B cell (primary cell): Measurements from ENCODE around the gene FEZ2. TPM values are rescaled to one million over a fixed set of nuclear protein-coding genes. Genes with fewer than 3 reads are reported as not detected.

Source experiments
- ATAC-seq: fragments of 200-7000 bp; cut with Tn5 transposase; one replicate; pipeline ENCODE4 v1.10.0; 2021; ENCODE audit warnings: low read depth, mild to moderate bottlenecking, moderate number of reproducible peaks, moderate library complexity
- CTCF ChIA-PET: fragments of 350-600 bp; sonication (Branson Sonifier 250); formaldehyde crosslinking; loops from one replicate; lab custom pipeline; 2021; ENCODE audit warnings: antibody characterized with exemption, inconsistent platforms; lab: Charles Lee
- POLR2A ChIA-PET: fragments of 350-600 bp; sonication (Branson Sonifier 250); formaldehyde crosslinking; loops from one replicate; lab custom pipeline; 2021; ENCODE audit warnings: antibody characterized with exemption; lab: Charles Lee
- DNase-seq: peaks from one replicate; pipeline ENCODE4 v3.0.0; 2013
- H2AFZ ChIP-seq: 2 replicates; pipeline ENCODE4 v1.6.1; 2012; ENCODE audit warnings: mild to moderate bottlenecking, low read depth, low read length; ENCODE audit not compliant: insufficient read depth, poor library complexity, severe bottlenecking
- H3K27ac ChIP-seq, 2 donors: 1 replicate in 1 of 2; 2 replicates in 1 of 2; pipeline ENCODE4 v1.5.1; 2012 to 2013; ENCODE audit warnings: low read length in 2 of 2, mild to moderate bottlenecking in 2 of 2, moderate library complexity in 1 of 2
- H3K27me3 ChIP-seq, 4 experiments: fragments of 200-600 bp in 1 of 4; sonication (generic) in 1 of 4; replicated peaks in 1 of 4; 1 replicate in 2 of 4; 2 replicates in 2 of 4; pipeline versions ENCODE4 v1.6.1 to v1.7.0; 2013 to 2016; ENCODE audit warnings: low read length in 3 of 4, mild to moderate bottlenecking in 2 of 4, mixed read lengths in 1 of 4, moderate library complexity in 1 of 4; ENCODE audit not compliant: insufficient read depth in 4 of 4, control insufficient read depth in 3 of 4; ENCODE audit errors: control extremely low read depth in 1 of 4
- H3K36me3 ChIP-seq, 2 experiments: replicated peaks in 1 of 2; 1 replicate in 1 of 2; 2 replicates in 1 of 2; pipeline versions ENCODE4 v1.6.1 to v1.7.1; 2013; ENCODE audit warnings: low read length in 1 of 2; ENCODE audit not compliant: insufficient read depth in 2 of 2, control insufficient read depth in 1 of 2; ENCODE audit errors: control extremely low read depth in 1 of 2, extremely low read depth in 1 of 2
- H3K4me1 ChIP-seq, 2 donors: fragments of 200-600 bp in 1 of 2; sonication (generic) in 1 of 2; 1 replicate in 1 of 2; 2 replicates in 1 of 2; pipeline versions ENCODE4 v1.5.1 to v1.6.1; 2013 to 2017; ENCODE audit warnings: low read length in 2 of 2; ENCODE audit not compliant: control insufficient read depth in 2 of 2, insufficient read depth in 2 of 2
- H3K4me2 ChIP-seq: replicated peaks from 2 replicates; pipeline ENCODE3; 2012; ENCODE audit warnings: mild to moderate bottlenecking, low read depth, low read length; ENCODE audit not compliant: poor library complexity, severe bottlenecking
- H3K4me3 ChIP-seq, 5 experiments: fragments of 200-600 bp in 1 of 5; sonication (generic) in 1 of 5; 1 replicate in 3 of 5; 2 replicates in 2 of 5; pipeline versions ENCODE4 v1.5.1 to v1.7.0; 2011 to 2016; ENCODE audit warnings: low read length in 4 of 5, mild to moderate bottlenecking in 4 of 5, low read depth in 2 of 5, control low read depth in 1 of 5, moderate library complexity in 1 of 5; ENCODE audit not compliant: insufficient read depth in 1 of 5; ENCODE audit errors: control extremely low read depth in 1 of 5, extremely low read depth in 1 of 5
- H3K79me2 ChIP-seq: fragments of 200-600 bp; sonication (generic); one replicate; pipeline ENCODE4 v1.6.0; 2016; ENCODE audit warnings: low read length; ENCODE audit not compliant: control insufficient read depth, insufficient read depth
- H3K9ac ChIP-seq: fragments of 200-600 bp; sonication (generic); 2 replicates; pipeline ENCODE4 v1.6.1; 2017; ENCODE audit warnings: mild to moderate bottlenecking, low read length, moderate library complexity
- H3K9me3 ChIP-seq, 3 donors: one replicate each; pipeline versions ENCODE4 v1.6.1 to v1.7.1; 2013; ENCODE audit warnings: low read length in 2 of 3; ENCODE audit not compliant: control insufficient read depth in 2 of 3, insufficient read depth in 1 of 3; ENCODE audit errors: control extremely low read depth in 1 of 3
- H4K20me1 ChIP-seq: 2 replicates; pipeline ENCODE4 v1.6.0; 2012; ENCODE audit warnings: mild to moderate bottlenecking, low read length; ENCODE audit not compliant: insufficient read depth, control insufficient read depth, poor library complexity, severe bottlenecking
- H3K27ac Mint-ChIP-seq: one replicate; pipeline ENCODE4 v1.8.0; 2021; ENCODE audit warnings: mixed read lengths
- H3K27me3 Mint-ChIP-seq: one replicate; pipeline ENCODE4 v1.8.0; 2021; ENCODE audit warnings: mixed read lengths
- H3K4me1 Mint-ChIP-seq: one replicate; pipeline ENCODE4 v1.8.0; 2021; ENCODE audit warnings: mixed read lengths
- H3K4me3 Mint-ChIP-seq: one replicate; pipeline ENCODE4 v1.8.0; 2021; ENCODE audit warnings: mixed read lengths
- H3K9me3 Mint-ChIP-seq: one replicate; pipeline ENCODE4 v1.8.0; 2022; ENCODE audit warnings: mixed read lengths; ENCODE audit not compliant: insufficient read depth
- CTCF ChIP-seq: fragments of 200-600 bp; IDR thresholded peaks from one replicate; pipeline ENCODE4 v1.8.0; 2022; ENCODE audit warnings: antibody characterized with exemption, mild to moderate bottlenecking
- EZH2 ChIP-seq: IDR thresholded peaks from 2 replicates; pipeline ENCODE4 v1.6.1; 2012; ENCODE audit warnings: borderline replicate concordance, low read depth, mild to moderate bottlenecking, moderate library complexity, low read length; ENCODE audit not compliant: insufficient read depth, poor library complexity, severe bottlenecking
- WGBS: methylation state at CpG from one replicate; pipeline ENCODE4 v1.1.5; 2013; ENCODE audit warnings: missing lambda C conversion rate; ENCODE audit not compliant: insufficient coverage; 5-methylcytosine and 5-hydroxymethylcytosine counted together
- intact Hi-C: fragments of 100-400 bp; cut with micrococcal nuclease; formaldehyde crosslinking; loops from one replicate; pipeline ENCODE4 v1.10.0; 2022
- polyA plus RNA-seq: library from polyadenylated mRNA; depleted of rRNA; stranded (reverse); fragments of >200 nt; gene quantifications from 2 replicates; pipeline ENCODE4 v1.2.3, GENCODE V29; 2012
- total RNA-seq, 2 donors: library from RNA; stranded (reverse); fragments of 120-200 nt in 1 of 2; gene quantifications; 1 replicate in 1 of 2; 2 replicates in 1 of 2; pipeline versions ENCODE4 v1.2.3 to v1.2.4, GENCODE V29; 2013 to 2022

The FEZ2 gene
- total and polyA plus RNA-seq, 2 donors (not counting 1 experiment from before 2014, with no cell fraction given), result 6.2 to 32.7 TPM

GRCh38 chr2:36559221-36559942, 38.6 kb downstream of the FEZ2 start:
- no peak overlapping the region for H3K4me2 ChIP-seq
- POLR2A ChIA-PET, result no interaction called here

GRCh38 chr2:36556842-36557241, 41.1 kb downstream of the FEZ2 start:
- ChIA-PET POLR2A (no interaction called here), CTCF (interaction anchor here (0.8 kb wide), 1 partner anchor 13 kb away, joined by 3 read pairs; no protein-coding TSS in a partner anchor)
- Histone ChIP-seq H3K9me3 (no peaks in the 10 kb centered on the region), H3K4me1 (no peaks in the 10 kb centered on the region), H3K27me3 (no peaks in the 10 kb centered on the region), H2AFZ (no peak overlapping the region), H3K79me2 (no peaks in the 10 kb centered on the region), H3K27ac (no peak overlapping the region), H3K9ac (no peak overlapping the region), H3K4me3 (no peak overlapping the region), H3K4me2 (no peak overlapping the region), H3K36me3 (peaks cover 0 to 36% of the 10 kb centered on the region in 2 experiments), H4K20me1 (no peaks in the 10 kb centered on the region)
- no peak for DNase-seq
- intact Hi-C loops, result no loop called here
- no peak for TF ChIP-seq CTCF
- no peak for TF ChIP-seq EZH2
- no peak for ATAC-seq
- Mint-ChIP-seq H3K4me3 (no peak overlapping the region), H3K27ac (no peak overlapping the region), H3K9me3 (no peaks in the 10 kb centered on the region), H3K27me3 (no peaks in the 10 kb centered on the region), H3K4me1 (no peaks in the 10 kb centered on the region)
- no CpG with 5 or more reads among the region's 1 CpG for WGBS

More at GRCh38 chr2:36559221-36559942, 38.6 kb downstream of the FEZ2 start:
- DNase-seq (no peak), ATAC-seq (no peak)
- H3K4me1 Mint-ChIP-seq, result no peaks in the 10 kb centered on the region
- H3K27ac Mint-ChIP-seq, result no peak overlapping the region
- peaks cover under 1 to 32% of the 10 kb centered on the region in 2 experiments for H3K36me3 ChIP-seq
- H3K4me3 ChIP-seq, result no peak overlapping the region
- no peaks in the 10 kb centered on the region for H4K20me1 ChIP-seq
- H3K27me3 Mint-ChIP-seq, result no peaks in the 10 kb centered on the region
- H2AFZ ChIP-seq, result no peak overlapping the region
- intact Hi-C loops, result no loop called here
- no peaks in the 10 kb centered on the region for H3K9me3 ChIP-seq
- TF ChIP-seq EZH2, result no peak
- H3K27me3 ChIP-seq, result no peaks in the 10 kb centered on the region
- H3K4me3 Mint-ChIP-seq, result no peak overlapping the region
- no peak overlapping the region for H3K9ac ChIP-seq
- CTCF ChIA-PET, result no interaction called here
- 98% methylated on average over 9 of the region's 11 CpGs for WGBS
- no peaks in the 10 kb centered on the region for H3K79me2 ChIP-seq
- H3K9me3 Mint-ChIP-seq, result no peaks in the 10 kb centered on the region
- H3K27ac ChIP-seq, result no peak overlapping the region
- no peaks in the 10 kb centered on the region for H3K4me1 ChIP-seq
